ENCODE results near the gene MYO5A.
"Not testable (repeated sequence)": the region's sequence is repeated elsewhere in the genome, so short reads cannot be mapped to it uniquely, and the experiment has no call there.

The MYO5A gene

GRCh38 chr15:52528564-52529340, at the start of gene MYO5A:
Gene MYO5A, minus strand, starts transcription at chr15:52528880. Its CDS starts 74 bp downstream, at chr15:52528806.
- H3K4me3 ChIP-seq (ENCODE audit: low read length): peak within 1 kb of the TSS; percentile 73
- TF ChIP-seq, protein P1, sequence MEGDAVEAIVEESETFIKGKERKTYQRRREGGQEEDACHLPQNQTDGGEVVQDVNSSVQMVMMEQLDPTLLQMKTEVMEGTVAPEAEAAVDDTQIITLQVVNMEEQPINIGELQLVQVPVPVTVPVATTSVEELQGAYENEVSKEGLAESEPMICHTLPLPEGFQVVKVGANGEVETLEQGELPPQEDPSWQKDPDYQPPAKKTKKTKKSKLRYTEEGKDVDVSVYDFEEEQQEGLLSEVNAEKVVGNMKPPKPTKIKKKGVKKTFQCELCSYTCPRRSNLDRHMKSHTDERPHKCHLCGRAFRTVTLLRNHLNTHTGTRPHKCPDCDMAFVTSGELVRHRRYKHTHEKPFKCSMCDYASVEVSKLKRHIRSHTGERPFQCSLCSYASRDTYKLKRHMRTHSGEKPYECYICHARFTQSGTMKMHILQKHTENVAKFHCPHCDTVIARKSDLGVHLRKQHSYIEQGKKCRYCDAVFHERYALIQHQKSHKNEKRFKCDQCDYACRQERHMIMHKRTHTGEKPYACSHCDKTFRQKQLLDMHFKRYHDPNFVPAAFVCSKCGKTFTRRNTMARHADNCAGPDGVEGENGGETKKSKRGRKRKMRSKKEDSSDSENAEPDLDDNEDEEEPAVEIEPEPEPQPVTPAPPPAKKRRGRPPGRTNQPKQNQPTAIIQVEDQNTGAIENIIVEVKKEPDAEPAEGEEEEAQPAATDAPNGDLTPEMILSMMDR (IDR thresholded peaks at IDR 0.05; ENCODE audit: insufficient read depth, low read depth, low read length, missing control alignments): no peak
- peak; percentile 85 for DNase-seq (ENCODE audit: low read depth)

DNA sequence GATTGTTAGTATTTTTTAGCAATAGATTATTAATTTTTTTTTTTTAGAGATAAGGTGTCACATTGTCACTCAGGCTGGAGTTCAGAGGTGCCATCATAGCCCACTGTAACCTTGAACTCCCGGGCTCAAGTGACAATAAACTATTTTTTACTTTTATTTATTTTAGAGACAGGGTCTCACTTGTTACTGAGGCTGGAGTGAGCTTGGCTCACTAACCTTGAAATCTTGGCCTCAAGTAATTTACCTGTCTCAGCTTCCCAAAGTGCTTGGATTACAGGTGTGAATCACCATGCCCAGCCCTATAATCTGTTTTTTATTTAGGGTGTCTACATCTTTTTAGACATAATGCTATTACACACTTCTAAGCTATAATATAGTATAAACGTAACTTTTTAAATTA, 48.0 kb upstream of the MYO5A start:
- DNase-seq (ENCODE audit: low read depth): no peak
- TF ChIP-seq, protein P1 (IDR thresholded peaks at IDR 0.05; ENCODE audit: insufficient read depth, low read depth, low read length, missing control alignments): no peak
- no peak overlapping the region for H3K4me3 ChIP-seq (ENCODE audit: low read length)

- not testable (repeated sequence) for DNase-seq (ENCODE audit: low read depth); H3K4me3 ChIP-seq (ENCODE audit: low read length)
Observed at GRCh38 chr15:52575573-52575972, 46.9 kb upstream of the MYO5A start.

- DNase-seq (ENCODE audit: low read depth): no peak
- no peak overlapping the region for H3K4me3 ChIP-seq (ENCODE audit: low read length)
- TF ChIP-seq, protein P1 (IDR thresholded peaks at IDR 0.05; ENCODE audit: insufficient read depth, low read depth, low read length, missing control alignments): no peak
Observed at GRCh38 chr15:52575072-52575471, 46.4 kb upstream of the MYO5A start.

GRCh38 chr15:52574623-52575022, 45.9 kb upstream of the MYO5A start:
- H3K4me3 ChIP-seq (ENCODE audit: low read length); DNase-seq (ENCODE audit: low read depth): not testable (repeated sequence)

GRCh38 chr15:52568601-52569585, 40.2 kb upstream of the MYO5A start, which contains the start of gene ARPP19:
Gene ARPP19, minus strand, starts transcription at chr15:52569030. Its CDS starts 138 bp downstream, at chr15:52568892.
- DNase-seq (ENCODE audit: low read depth): peak; percentile 95
- H3K4me3 ChIP-seq (ENCODE audit: low read length): peak within 1 kb of the TSS; percentile 84
- TF ChIP-seq, protein P1 (IDR thresholded peaks at IDR 0.05; ENCODE audit: insufficient read depth, low read depth, low read length, missing control alignments): peak; percentile 2

DNA sequence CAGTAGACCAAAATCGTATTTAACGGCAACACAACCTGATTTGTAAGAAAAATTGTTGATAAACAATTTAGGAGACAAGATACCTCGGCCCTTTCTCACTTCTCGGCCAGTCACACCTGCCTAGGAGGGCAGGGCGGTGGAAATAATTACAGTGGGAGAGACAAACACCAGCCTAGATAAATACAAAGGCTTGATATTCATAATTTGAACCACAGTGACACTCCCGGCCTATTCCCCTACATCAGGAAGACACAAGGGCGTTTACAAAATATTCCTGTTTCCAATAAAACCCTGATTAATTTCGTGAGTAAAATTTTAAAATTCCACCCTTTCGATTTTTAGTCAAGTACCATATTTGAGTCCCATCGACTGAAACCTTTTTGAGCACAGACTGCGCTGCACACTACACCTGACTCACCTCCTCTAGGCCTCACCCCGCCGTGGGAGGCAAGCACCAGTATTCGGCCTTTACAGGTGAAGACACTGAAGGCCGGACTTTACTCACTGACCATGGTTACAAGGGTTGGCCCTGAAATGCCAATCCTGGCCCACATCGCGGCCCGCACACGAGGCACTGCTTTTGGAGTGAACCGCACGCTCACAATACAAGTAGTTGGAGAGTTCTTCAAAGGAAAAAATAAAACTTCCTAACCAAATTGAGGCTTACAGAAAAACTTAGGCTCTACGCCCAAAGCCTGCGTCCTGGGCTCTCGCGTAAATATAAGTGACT, 39.4 kb upstream of the MYO5A start:
- TF ChIP-seq, protein P1 (IDR thresholded peaks at IDR 0.05; ENCODE audit: insufficient read depth, low read depth, low read length, missing control alignments): no peak
- peak; percentile 71 for DNase-seq (ENCODE audit: low read depth)
- peak overlapping the region; percentile 84 for H3K4me3 ChIP-seq (ENCODE audit: low read length)
